ENCODE results near the gene LNX1.

GRCh38 chr4:53511014-53511413, 80.3 kb downstream of the LNX1 start:
- TF ChIP-seq MYC (IDR thresholded peaks at IDR 0.05; ENCODE audit: borderline replicate concordance, low read length) (no peak), BCL3 (IDR thresholded peaks at IDR 0.05) (no peak), EP300 (IDR thresholded peaks at IDR 0.05) (no peak), MAX (IDR thresholded peaks at IDR 0.05) (no peak), REST (IDR thresholded peaks at IDR 0.05) (no peak), RARB (CRISPR knock-in tag; IDR thresholded peaks at IDR 0.05) (no peak), CTCF (IDR thresholded peaks at IDR 0.05) (no peak), POLR2A (IDR thresholded peaks at IDR 0.05; ENCODE audit: low read length) (no peak)
